HFF-Myc (cell line): ENCODE results near the gene TTC39B.

Source experiments
- DNase-seq: peaks from one replicate; pipeline ENCODE4 v3.0.0-alpha.2; 2011; ENCODE audit warnings: low read depth; ENCODE audit errors: extremely low read depth
- H3K4me3 ChIP-seq: replicated peaks from 2 replicates; pipeline ENCODE4 v1.5.1; 2011; ENCODE audit warnings: low read depth, mild to moderate bottlenecking, control low read depth, low read length
- CTCF ChIP-seq: IDR thresholded peaks from 2 replicates; pipeline ENCODE4 v1.5.1; 2012; ENCODE audit warnings: mild to moderate bottlenecking, low read depth, low read length, control low read depth; ENCODE audit errors: missing control alignments

TTC39B gene

GRCh38 chr9:15142878-15143534 lies 164.0 kb downstream of the TTC39B start:
- peak; percentile 86 for TF ChIP-seq CTCF
- H3K4me3 ChIP-seq = no peak overlapping the region
- DNase-seq = peak; percentile 29

- H3K4me3 ChIP-seq = no peak overlapping the region
- no peak for TF ChIP-seq CTCF
- no peak for DNase-seq
Observed at GRCh38 chr9:15140051-15140450, 167.0 kb downstream of the TTC39B start.

GRCh38 chr9:15139469-15139868 lies 167.5 kb downstream of the TTC39B start:
- TF ChIP-seq CTCF = no peak
- H3K4me3 ChIP-seq = no peak overlapping the region
- DNase-seq = no peak

GRCh38 chr9:15138357-15138686 lies 168.7 kb downstream of the TTC39B start:
- no peak for DNase-seq
- no peak overlapping the region for H3K4me3 ChIP-seq
- TF ChIP-seq CTCF = no peak

GRCh38 chr9:15137658-15138356 lies 169.2 kb downstream of the TTC39B start:
- TF ChIP-seq CTCF = no peak
- no peak for DNase-seq
- no peak overlapping the region for H3K4me3 ChIP-seq

GRCh38 chr9:15137089-15137488 lies 169.9 kb downstream of the TTC39B start:
- no peak for DNase-seq
- no peak for TF ChIP-seq CTCF
- H3K4me3 ChIP-seq = no peak overlapping the region

GRCh38 chr9:15136646-15137045 lies 170.4 kb downstream of the TTC39B start:
- TF ChIP-seq CTCF = no peak
- no peak for DNase-seq
- H3K4me3 ChIP-seq = no peak overlapping the region
